Osteocyte (in vitro differentiated cells): ENCODE data around the gene NRXN3. TPM values are rescaled to one million over a fixed set of nuclear protein-coding genes. Genes with fewer than 3 reads are reported as not detected.

Source experiments
- DNase-seq: peaks from one replicate; pipeline ENCODE4 v3.0.0; 2021; ENCODE audit warnings: mixed read lengths; ENCODE audit not compliant: unreplicated experiment; ENCODE audit errors: extremely low spot score
- H3K27ac Mint-ChIP-seq: one replicate; pipeline ENCODE4 v1.8.0; 2021; ENCODE audit warnings: mild to moderate bottlenecking, mixed read lengths; ENCODE audit not compliant: unreplicated experiment
- H3K27me3 Mint-ChIP-seq: one replicate; pipeline ENCODE4 v1.8.0; 2021; ENCODE audit warnings: mixed read lengths; ENCODE audit not compliant: unreplicated experiment
- H3K36me3 Mint-ChIP-seq: one replicate; pipeline ENCODE4 v1.8.0; 2021; ENCODE audit warnings: mixed read lengths; ENCODE audit not compliant: unreplicated experiment
- H3K4me1 Mint-ChIP-seq: one replicate; pipeline ENCODE4 v1.8.0; 2021; ENCODE audit warnings: mixed read lengths; ENCODE audit not compliant: unreplicated experiment
- H3K4me3 Mint-ChIP-seq: one replicate; pipeline ENCODE4 v1.8.0; 2021; ENCODE audit warnings: mild to moderate bottlenecking, moderate library complexity, mixed read lengths; ENCODE audit not compliant: unreplicated experiment
- H3K9me3 Mint-ChIP-seq: one replicate; pipeline ENCODE4 v1.8.0; 2021; ENCODE audit warnings: mixed read lengths; ENCODE audit not compliant: unreplicated experiment
- CTCF ChIP-seq: fragments of 200-600 bp; sonication (generic); IDR thresholded peaks from 2 replicates; pipeline ENCODE4 v1.5.0; 2021; ENCODE audit warnings: antibody characterized with exemption, mild to moderate bottlenecking, moderate library complexity
- total RNA-seq: library from RNA; stranded (reverse); gene quantifications from 2 replicates; pipeline ENCODE4 v1.2.1, GENCODE V29; 2021

NRXN3 gene
- total RNA-seq, 1 donor from 2014 or later = 26.5 TPM

DNA sequence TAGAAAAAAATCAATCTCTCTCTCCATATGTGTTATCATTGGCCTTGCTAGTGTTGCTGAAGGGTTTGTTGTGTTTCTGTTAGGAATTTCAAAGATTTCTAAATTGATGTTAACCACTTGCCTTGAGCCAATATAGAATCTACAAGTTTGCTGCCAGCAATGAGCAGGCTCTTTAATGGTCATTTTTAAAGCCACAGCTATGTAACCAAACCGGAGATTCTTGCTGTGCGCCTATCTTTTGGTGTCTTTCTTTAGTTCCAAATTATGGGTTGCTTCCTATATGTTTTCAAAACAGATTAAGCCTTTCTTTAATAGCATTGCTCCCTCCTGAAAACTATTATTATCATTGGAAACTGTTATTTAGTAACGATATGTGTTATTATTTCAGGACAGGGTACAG is 1495.4 kb downstream of the NRXN3 start:
- Mint-ChIP-seq H3K9me3 (peaks cover 4% of the 10 kb centered on the region), H3K4me3 (no peak overlapping the region), H3K27ac (no peak overlapping the region)

GRCh38 chr14:79668951-79669350 is 1498.8 kb downstream of the NRXN3 start:
- no peaks in the 10 kb centered on the region for H3K27me3 Mint-ChIP-seq
- H3K4me3 Mint-ChIP-seq = no peak overlapping the region
- TF ChIP-seq CTCF = no peak
- H3K27ac Mint-ChIP-seq = no peak overlapping the region
- peaks cover 13% of the 10 kb centered on the region for H3K4me1 Mint-ChIP-seq
- H3K9me3 Mint-ChIP-seq = no peaks in the 10 kb centered on the region
- peaks cover 2% of the 10 kb centered on the region for H3K36me3 Mint-ChIP-seq
- no peak for DNase-seq

More for the DNA sequence above, 1495.4 kb downstream of the NRXN3 start:
- no peak for DNase-seq
- H3K4me1 Mint-ChIP-seq = peaks cover 13% of the 10 kb centered on the region
- TF ChIP-seq CTCF = no peak
- H3K27me3 Mint-ChIP-seq = no peaks in the 10 kb centered on the region
- H3K36me3 Mint-ChIP-seq = peaks cover 2% of the 10 kb centered on the region

DNA sequence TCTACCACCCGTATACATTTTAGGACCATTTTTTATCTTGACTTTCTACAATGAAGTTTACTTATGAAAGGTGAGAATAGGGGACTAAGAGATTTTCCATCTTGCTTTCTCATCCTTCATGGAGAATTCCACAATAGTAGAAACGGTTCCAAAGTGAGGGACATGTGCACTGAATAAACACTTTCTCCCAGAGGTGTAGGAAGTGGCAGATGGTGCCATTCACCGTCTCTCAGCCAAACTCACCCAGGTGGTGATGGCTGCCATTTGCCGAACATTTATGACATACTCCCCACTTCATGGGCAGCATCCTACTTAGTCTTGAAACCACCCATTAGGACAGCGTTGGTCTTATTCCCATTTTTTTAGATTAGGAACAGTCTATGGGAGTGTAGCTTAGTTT is 1500.6 kb downstream of the NRXN3 start:
- no peaks in the 10 kb centered on the region for H3K9me3 Mint-ChIP-seq
- no peak overlapping the region for H3K4me3 Mint-ChIP-seq
- no peaks in the 10 kb centered on the region for H3K27me3 Mint-ChIP-seq
- H3K36me3 Mint-ChIP-seq = no peaks in the 10 kb centered on the region
- no peak for DNase-seq
- TF ChIP-seq CTCF = no peak
- H3K27ac Mint-ChIP-seq = no peak overlapping the region
- H3K4me1 Mint-ChIP-seq = peaks cover 13% of the 10 kb centered on the region

- H3K27ac Mint-ChIP-seq = no peak overlapping the region
- H3K9me3 Mint-ChIP-seq = no peaks in the 10 kb centered on the region
- H3K4me3 Mint-ChIP-seq = no peak overlapping the region
- peaks cover 7% of the 10 kb centered on the region for H3K4me1 Mint-ChIP-seq
- no peaks in the 10 kb centered on the region for H3K36me3 Mint-ChIP-seq
- TF ChIP-seq CTCF = no peak
- DNase-seq = no peak
- no peaks in the 10 kb centered on the region for H3K27me3 Mint-ChIP-seq
These were observed 1509.9 kb downstream of the NRXN3 start for GRCh38 chr14:79680087-79680486.

GRCh38 chr14:79686196-79686595 is 1516.0 kb downstream of the NRXN3 start:
- Mint-ChIP-seq H3K4me1 (no peaks in the 10 kb centered on the region), H3K27me3 (no peaks in the 10 kb centered on the region), H3K27ac (no peak overlapping the region), H3K4me3 (no peak overlapping the region), H3K36me3 (no peaks in the 10 kb centered on the region), H3K9me3 (no peaks in the 10 kb centered on the region)
- TF ChIP-seq CTCF = no peak
- DNase-seq = no peak
